ENCODE data around the gene OBSL1. TPM values are rescaled to one million over a fixed set of nuclear protein-coding genes. Genes with fewer than 3 reads are reported as not detected.

OBSL1 gene
- total and polyA plus RNA-seq, 10 of the 15 experiments (the other 5 are each of a cell fraction or from before 2014, with no cell fraction given) = 0.14 to 0.77 TPM; not detected in 8

DNA sequence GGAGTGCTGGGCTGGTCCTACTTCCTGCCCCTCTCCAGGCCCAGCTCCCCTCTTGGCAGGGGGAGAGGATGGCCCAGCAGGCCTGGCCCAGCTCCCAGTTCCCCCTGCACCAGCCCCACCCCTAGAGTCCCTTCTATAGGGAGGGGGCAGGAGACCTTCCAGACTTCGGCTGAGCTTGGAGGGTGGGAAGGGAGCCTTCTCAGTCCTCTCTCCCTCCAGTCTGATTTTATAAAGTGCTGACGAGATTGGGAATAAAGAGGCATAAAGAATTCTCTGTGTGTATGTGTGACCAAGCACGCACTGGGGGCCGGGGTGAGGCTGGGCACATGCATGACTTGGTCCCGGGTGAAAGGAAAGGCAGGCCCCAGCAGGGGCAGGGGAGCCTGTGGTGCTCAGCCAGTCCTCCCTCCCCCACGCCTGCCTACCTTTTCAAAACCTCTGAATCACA, 32.8 kb downstream of the OBSL1 start:
- 58% methylated on average over 6 of the region's 6 CpGs for WGBS (ENCODE audit: insufficient coverage, insufficient replicate concordance, low lambda C conversion rate, missing lambda C conversion rate)
- no peaks in the 10 kb centered on the region for H3K9me3 ChIP-seq (replicated peaks; ENCODE audit: control insufficient read depth, insufficient read depth, low read length)
- H3K36me3 ChIP-seq (ENCODE audit: control insufficient read depth in 2 of 2, insufficient read depth in 2 of 2, low read length in 1 of 2) = no peaks in the 10 kb centered on the region; a peak in 1 of 4 replicates
- no peaks in the 10 kb centered on the region for H4K20me1 ChIP-seq (ENCODE audit: control insufficient read depth, insufficient read depth)
- no peak for TF ChIP-seq SIX5 (IDR thresholded peaks at IDR 0.05; ENCODE audit: low read depth, low read length, severe bottlenecking)
- TF ChIP-seq, protein P1, sequence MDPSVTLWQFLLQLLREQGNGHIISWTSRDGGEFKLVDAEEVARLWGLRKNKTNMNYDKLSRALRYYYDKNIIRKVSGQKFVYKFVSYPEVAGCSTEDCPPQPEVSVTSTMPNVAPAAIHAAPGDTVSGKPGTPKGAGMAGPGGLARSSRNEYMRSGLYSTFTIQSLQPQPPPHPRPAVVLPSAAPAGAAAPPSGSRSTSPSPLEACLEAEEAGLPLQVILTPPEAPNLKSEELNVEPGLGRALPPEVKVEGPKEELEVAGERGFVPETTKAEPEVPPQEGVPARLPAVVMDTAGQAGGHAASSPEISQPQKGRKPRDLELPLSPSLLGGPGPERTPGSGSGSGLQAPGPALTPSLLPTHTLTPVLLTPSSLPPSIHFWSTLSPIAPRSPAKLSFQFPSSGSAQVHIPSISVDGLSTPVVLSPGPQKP (IDR thresholded peaks at IDR 0.05; ENCODE audit: low read depth, low read length) = no peak
- no peak for TF ChIP-seq ZZZ3 (IDR thresholded peaks at IDR 0.05; ENCODE audit: control insufficient read depth, insufficient read length, low read depth)
- no peak for TF ChIP-seq ZSCAN29 (IDR thresholded peaks at IDR 0.05)
- no peak for TF ChIP-seq NR2F1 (conservative IDR thresholded peaks at IDR 0.05)
- TF ChIP-seq IKZF2 (IDR thresholded peaks at IDR 0.05) = no peak
- no peak for TF ChIP-seq SREBF2 (IDR thresholded peaks at IDR 0.05; ENCODE audit: low read length)
- TF ChIP-seq, protein P2, sequence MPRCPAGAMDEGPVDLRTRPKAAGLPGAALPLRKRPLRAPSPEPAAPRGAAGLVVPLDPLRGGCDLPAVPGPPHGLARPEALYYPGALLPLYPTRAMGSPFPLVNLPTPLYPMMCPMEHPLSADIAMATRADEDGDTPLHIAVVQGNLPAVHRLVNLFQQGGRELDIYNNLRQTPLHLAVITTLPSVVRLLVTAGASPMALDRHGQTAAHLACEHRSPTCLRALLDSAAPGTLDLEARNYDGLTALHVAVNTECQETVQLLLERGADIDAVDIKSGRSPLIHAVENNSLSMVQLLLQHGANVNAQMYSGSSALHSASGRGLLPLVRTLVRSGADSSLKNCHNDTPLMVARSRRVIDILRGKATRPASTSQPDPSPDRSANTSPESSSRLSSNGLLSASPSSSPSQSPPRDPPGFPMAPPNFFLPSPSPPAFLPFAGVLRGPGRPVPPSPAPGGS (IDR thresholded peaks at IDR 0.05; ENCODE audit: borderline replicate concordance, insufficient read depth, low read depth, low read length, poor library complexity, severe bottlenecking) = no peak
- TF ChIP-seq MTA2 (IDR thresholded peaks at IDR 0.05; ENCODE audit: low read depth) = no peak
- TF ChIP-seq, protein P3, sequence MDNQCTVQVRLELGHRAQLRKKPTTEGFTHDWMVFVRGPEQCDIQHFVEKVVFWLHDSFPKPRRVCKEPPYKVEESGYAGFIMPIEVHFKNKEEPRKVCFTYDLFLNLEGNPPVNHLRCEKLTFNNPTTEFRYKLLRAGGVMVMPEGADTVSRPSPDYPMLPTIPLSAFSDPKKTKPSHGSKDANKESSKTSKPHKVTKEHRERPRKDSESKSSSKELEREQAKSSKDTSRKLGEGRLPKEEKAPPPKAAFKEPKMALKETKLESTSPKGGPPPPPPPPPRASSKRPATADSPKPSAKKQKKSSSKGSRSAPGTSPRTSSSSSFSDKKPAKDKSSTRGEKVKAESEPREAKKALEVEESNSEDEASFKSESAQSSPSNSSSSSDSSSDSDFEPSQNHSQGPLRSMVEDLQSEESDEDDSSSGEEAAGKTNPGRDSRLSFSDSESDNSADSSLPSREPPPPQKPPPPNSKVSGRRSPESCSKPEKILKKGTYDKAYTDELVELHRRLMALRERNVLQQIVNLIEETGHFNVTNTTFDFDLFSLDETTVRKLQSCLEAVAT (IDR thresholded peaks at IDR 0.05) = no peak
- no peak for TF ChIP-seq WRNIP1 (IDR thresholded peaks at IDR 0.05; ENCODE audit: borderline replicate concordance, low read depth, low read length)
- no peak for TF ChIP-seq KAT2A (conservative IDR thresholded peaks at IDR 0.05; ENCODE audit: control insufficient read depth, low read depth, low read length)
- TF ChIP-seq, protein P4, sequence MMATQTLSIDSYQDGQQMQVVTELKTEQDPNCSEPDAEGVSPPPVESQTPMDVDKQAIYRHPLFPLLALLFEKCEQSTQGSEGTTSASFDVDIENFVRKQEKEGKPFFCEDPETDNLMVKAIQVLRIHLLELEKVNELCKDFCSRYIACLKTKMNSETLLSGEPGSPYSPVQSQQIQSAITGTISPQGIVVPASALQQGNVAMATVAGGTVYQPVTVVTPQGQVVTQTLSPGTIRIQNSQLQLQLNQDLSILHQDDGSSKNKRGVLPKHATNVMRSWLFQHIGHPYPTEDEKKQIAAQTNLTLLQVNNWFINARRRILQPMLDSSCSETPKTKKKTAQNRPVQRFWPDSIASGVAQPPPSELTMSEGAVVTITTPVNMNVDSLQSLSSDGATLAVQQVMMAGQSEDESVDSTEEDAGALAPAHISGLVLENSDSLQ (IDR thresholded peaks at IDR 0.05) = no peak
- no peak for TF ChIP-seq HDAC2 (IDR thresholded peaks at IDR 0.05)
- H2AFZ ChIP-seq (ENCODE audit: control insufficient read depth, low read depth, low read length) = no peak overlapping the region
- POLR2A ChIA-PET = no interaction called here
- no peak overlapping the region for H3K27ac ChIP-seq (ENCODE audit: control insufficient read depth, insufficient read depth)
- FAIRE-seq (no peak), DNase-seq (ENCODE audit: low read depth, low spot score) (no peak), ATAC-seq (no peak)
- H3K27me3 ChIP-seq (replicated peaks in 1 of 2; ENCODE audit: control insufficient read depth in 2 of 2, insufficient read depth in 2 of 2, low read length in 1 of 2) = peaks cover 0 to 3% of the 10 kb centered on the region in 2 experiments; a peak in 2 of 4 replicates
- in situ Hi-C loops (cut with MboI) = no loop called here
- CTCF ChIA-PET = interaction anchor here (1.3 to 4.6 kb wide), 2 partner anchors 9 to 152 kb away, joined by 4 to 63 read pairs; no protein-coding TSS in a partner anchor
- BruUV-seq (replicated peaks) = no TSS peak
- SMC1A ChIA-PET (ENCODE audit: uncharacterized antibody, unreplicated experiment) = no interaction called here
- no peak overlapping the region for H3K4me3 ChIP-seq
- RAD21 ChIA-PET (ENCODE audit: unreplicated experiment) = no interaction called here
- no peak overlapping the region for H3K4me2 ChIP-seq (ENCODE audit: control insufficient read depth, insufficient read depth)
- H3K9ac ChIP-seq (ENCODE audit: control insufficient read depth, insufficient read depth, low read length) = no peak overlapping the region
- H3K79me2 ChIP-seq (ENCODE audit: control insufficient read depth, insufficient read depth, low read length) = no peaks in the 10 kb centered on the region
- H3K4me1 ChIP-seq (ENCODE audit: control insufficient read depth, insufficient read depth, low read length) = peaks cover 3% of the 10 kb centered on the region; the same call in 1 of the 2 replicates
- intact Hi-C loops (cut with micrococcal nuclease; ENCODE audit: unreplicated experiment) = no loop called here
